ENCODE results near the gene HDAC4. TPM values are rescaled to one million over a fixed set of nuclear protein-coding genes. Genes with fewer than 3 reads are reported as not detected.

The HDAC4 gene
- total RNA-seq, 1 experiment from 2014 or later, result 47.6 TPM

DNA sequence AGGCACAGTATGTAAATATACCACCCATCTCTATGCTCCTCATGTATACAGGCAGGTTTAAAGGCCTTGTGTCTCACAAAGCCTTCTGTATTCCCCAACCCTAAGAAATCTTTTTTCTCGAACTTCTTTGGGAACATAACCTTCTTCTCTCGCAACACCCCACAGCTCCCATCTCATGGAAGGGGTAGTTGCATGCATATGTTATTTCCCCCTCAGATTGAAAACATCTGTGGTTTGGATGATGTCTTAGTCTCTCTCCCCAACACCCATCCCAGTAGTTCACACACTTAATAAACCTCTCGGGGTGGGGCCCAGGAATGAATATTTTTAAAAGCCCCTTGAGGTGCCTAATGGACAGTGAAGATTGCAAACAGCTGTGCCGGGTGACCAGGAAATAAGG is 21.0 kb upstream of the HDAC4 start:
- RAD21 ChIA-PET (ENCODE audit: low non-redundant PET in 1 of 2, low total read pairs in 2 of 2, uncharacterized antibody in 2 of 2, unreplicated experiment in 2 of 2), result no interaction called here
- TF ChIP-seq EGR1 (IDR thresholded peaks at IDR 0.05; ENCODE audit: low read depth) (no peak), CEBPB (IDR thresholded peaks at IDR 0.05; ENCODE audit: low read depth) (no peak), SP1 (IDR thresholded peaks at IDR 0.05; ENCODE audit: low read depth) (no peak), YY1 (IDR thresholded peaks at IDR 0.05; ENCODE audit: extremely low read depth, insufficient replicate concordance, low read depth, low read length) (no peak), EZH2phosphoT487 (IDR thresholded peaks at IDR 0.05; ENCODE audit: borderline replicate concordance) (no peak), CBX3 (IDR thresholded peaks at IDR 0.05; ENCODE audit: low read depth) (no peak), ZNF274 (IDR thresholded peaks at IDR 0.05; ENCODE audit: low read depth, low read length) (no peak), TCF7L2 (IDR thresholded peaks at IDR 0.05; ENCODE audit: borderline replicate concordance, extremely low read depth, insufficient read depth, insufficient read length) (no peak), SIN3A (IDR thresholded peaks at IDR 0.05; ENCODE audit: low read depth) (no peak), ZFX (IDR thresholded peaks at IDR 0.05) (no peak), POLR2AphosphoS5 (IDR thresholded peaks at IDR 0.05; ENCODE audit: low read depth, low read length) (no peak), JUND (IDR thresholded peaks at IDR 0.05) (no peak), SRF (IDR thresholded peaks at IDR 0.05; ENCODE audit: low read depth) (no peak)
- TF ChIP-seq, protein P1, sequence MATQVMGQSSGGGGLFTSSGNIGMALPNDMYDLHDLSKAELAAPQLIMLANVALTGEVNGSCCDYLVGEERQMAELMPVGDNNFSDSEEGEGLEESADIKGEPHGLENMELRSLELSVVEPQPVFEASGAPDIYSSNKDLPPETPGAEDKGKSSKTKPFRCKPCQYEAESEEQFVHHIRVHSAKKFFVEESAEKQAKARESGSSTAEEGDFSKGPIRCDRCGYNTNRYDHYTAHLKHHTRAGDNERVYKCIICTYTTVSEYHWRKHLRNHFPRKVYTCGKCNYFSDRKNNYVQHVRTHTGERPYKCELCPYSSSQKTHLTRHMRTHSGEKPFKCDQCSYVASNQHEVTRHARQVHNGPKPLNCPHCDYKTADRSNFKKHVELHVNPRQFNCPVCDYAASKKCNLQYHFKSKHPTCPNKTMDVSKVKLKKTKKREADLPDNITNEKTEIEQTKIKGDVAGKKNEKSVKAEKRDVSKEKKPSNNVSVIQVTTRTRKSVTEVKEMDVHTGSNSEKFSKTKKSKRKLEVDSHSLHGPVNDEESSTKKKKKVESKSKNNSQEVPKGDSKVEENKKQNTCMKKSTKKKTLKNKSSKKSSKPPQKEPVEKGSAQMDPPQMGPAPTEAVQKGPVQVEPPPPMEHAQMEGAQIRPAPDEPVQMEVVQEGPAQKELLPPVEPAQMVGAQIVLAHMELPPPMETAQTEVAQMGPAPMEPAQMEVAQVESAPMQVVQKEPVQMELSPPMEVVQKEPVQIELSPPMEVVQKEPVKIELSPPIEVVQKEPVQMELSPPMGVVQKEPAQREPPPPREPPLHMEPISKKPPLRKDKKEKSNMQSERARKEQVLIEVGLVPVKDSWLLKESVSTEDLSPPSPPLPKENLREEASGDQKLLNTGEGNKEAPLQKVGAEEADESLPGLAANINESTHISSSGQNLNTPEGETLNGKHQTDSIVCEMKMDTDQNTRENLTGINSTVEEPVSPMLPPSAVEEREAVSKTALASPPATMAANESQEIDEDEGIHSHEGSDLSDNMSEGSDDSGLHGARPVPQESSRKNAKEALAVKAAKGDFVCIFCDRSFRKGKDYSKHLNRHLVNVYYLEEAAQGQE (IDR thresholded peaks at IDR 0.05; ENCODE audit: low read depth), result no peak
- TF ChIP-seq, protein P2, sequence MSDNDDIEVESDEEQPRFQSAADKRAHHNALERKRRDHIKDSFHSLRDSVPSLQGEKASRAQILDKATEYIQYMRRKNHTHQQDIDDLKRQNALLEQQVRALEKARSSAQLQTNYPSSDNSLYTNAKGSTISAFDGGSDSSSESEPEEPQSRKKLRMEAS (IDR thresholded peaks at IDR 0.05), result no peak
- H3K27me3 ChIP-seq (ENCODE audit: insufficient read depth, low read length), result no peaks in the 10 kb centered on the region
- CTCF ChIA-PET, result no interaction called here
- H4K20me1 ChIP-seq (ENCODE audit: insufficient read depth), result no peaks in the 10 kb centered on the region
- ATAC-seq (no peak), DNase-seq (ENCODE audit: low read depth, low spot score) (no peak)
- H3K9ac ChIP-seq (ENCODE audit: low read length), result no peak overlapping the region
- intact Hi-C loops (cut with micrococcal nuclease), result no loop called here
- H3K4me3 ChIP-seq (replicated peaks in 1 of 2; ENCODE audit: low read depth in 1 of 2, low read length in 2 of 2), result no peak overlapping the region
- H3K9me2 ChIP-seq (ENCODE audit: insufficient read depth), result no peaks in the 10 kb centered on the region
- no peaks in the 10 kb centered on the region for H3K36me3 ChIP-seq (ENCODE audit: control insufficient read depth in 1 of 2, insufficient read depth in 2 of 2, low read length in 2 of 2)
- H2AFZ ChIP-seq (ENCODE audit: low read depth, low read length, poor library complexity, severe bottlenecking), result no peak overlapping the region
- H3K4me2 ChIP-seq (ENCODE audit: low read length), result no peak overlapping the region
- no peaks in the 10 kb centered on the region for H3K9me3 ChIP-seq (ENCODE audit: control insufficient read depth in 1 of 2, insufficient read depth in 1 of 2, low read depth in 1 of 2, low read length in 2 of 2)
- no peaks in the 10 kb centered on the region for H3K79me2 ChIP-seq (ENCODE audit: insufficient read depth, low read length)
- no peak overlapping the region for H3K27ac ChIP-seq (ENCODE audit: low read depth, low read length)
- BruUV-seq (replicated peaks), result no TSS peak
- H3K4me1 ChIP-seq (ENCODE audit: control insufficient read depth in 1 of 2, insufficient read depth in 2 of 2, low read length in 2 of 2), result no peaks in the 10 kb centered on the region
- POLR2A ChIA-PET, result no interaction called here
